GM21390 (cell line): ENCODE results near the gene WNK3.

Experiments used
- ATAC-seq: cut with Tn5 transposase; IDR thresholded peaks from one replicate; pipeline ENCODE4 v1.9.1; 2021; ENCODE audit not compliant: unreplicated experiment

The WNK3 gene

DNA sequence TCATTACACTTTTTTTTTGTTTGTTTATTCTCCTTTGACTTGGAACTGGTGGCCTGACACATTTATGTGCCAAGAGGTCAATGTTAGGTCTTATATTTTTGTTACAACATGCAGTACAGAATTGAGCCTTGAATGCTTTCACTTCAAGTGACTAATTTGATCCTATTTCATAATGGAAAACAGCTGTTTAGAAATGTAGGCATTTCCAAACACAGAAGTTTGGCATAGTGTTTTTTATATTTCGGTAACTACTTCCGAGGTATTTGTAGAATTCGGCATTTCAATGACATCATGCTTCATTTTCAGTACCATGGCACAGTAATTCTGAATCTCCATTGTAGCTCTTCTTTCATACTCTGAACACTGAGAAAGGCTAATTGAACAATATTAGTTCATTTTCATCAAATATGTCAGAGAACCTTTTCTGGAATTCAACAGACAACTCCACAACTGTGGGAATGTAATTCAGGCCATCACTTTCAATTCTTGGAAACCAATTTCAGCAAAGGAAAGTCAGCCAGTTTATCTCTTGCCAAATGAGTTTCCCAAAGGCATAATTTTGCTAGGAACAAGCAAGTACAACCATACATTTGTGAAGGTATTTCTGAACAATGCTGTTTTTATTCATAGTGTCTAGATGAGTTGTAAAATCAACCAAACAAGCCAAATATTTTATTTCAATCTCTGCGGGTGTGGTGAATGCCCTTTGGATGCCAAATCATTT is 186.2 kb downstream of the WNK3 start:
- ATAC-seq = no peak

DNA sequence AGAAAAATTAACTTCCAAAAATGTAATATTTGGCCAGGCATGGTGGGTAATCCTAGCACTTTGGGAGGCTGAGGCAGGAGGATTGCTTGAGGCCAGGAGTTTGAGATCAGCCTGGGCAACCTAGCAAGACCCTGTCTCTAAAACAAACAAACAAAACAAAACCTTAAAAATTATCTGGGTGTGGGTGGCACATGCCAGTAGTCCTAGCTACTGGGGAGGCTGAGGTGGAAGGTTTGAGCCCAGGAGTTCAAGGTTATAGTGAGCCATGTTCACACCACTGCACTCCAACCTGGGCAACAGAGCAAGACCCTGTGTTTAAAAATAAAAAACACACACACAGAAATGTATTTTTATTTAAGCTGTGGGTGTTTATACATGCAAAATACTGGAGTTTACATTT is 186.8 kb downstream of the WNK3 start:
- ATAC-seq = no peak

DNA sequence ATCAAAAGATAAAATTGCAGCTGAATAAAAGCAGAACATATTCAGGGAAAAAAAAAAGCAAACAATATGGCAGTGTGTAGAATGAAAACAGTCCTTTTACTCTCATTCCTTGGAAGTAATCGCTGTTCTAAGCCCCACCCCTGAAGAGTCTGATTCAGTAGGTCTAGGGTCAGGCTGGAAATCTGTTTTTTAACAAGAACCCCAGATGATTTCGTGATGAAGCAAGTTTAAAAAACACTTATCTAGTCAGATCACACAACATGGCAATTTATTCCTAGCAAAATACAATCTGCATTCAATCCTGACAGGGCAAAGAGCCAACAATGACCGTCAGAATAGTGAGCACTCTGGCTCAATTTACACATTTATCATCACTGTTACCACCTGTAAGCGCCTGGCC is 190.9 kb downstream of the WNK3 start:
- ATAC-seq = no peak

- no peak for ATAC-seq
Measured at GRCh38 chrX:54157561-54157960, 200.3 kb downstream of the WNK3 start.
